Omental fat pad (tissue), 4 donors: ENCODE measurements around the gene LRWD1. TPM values are rescaled to one million over a fixed set of nuclear protein-coding genes. Genes with fewer than 3 reads are reported as not detected.

Source experiments
- ATAC-seq: fragments of 150-250 bp; one replicate; pipeline ENCODE4 v1.9.1; 2016; ENCODE audit warnings: mild to moderate bottlenecking, moderate library complexity; ENCODE audit not compliant: low FRiP score
- DNase-seq: peaks from one replicate; pipeline ENCODE4 v3.0.0-alpha.2; 2019; ENCODE audit warnings: low spot score
- total RNA-seq, 4 donors: library from RNA; depleted of rRNA; stranded (reverse); fragments of >200 nt; gene quantifications; one replicate each; pipeline ENCODE4 v1.1.0, GENCODE V29; 2016
- TF ChIP-seq, protein P1 (sequence below), 3 donors: fragments of 450-650 bp; IDR thresholded peaks; one replicate each; pipeline ENCODE4 v1.5.1; 2016 to 2017; ENCODE audit warnings: antibody characterized with exemption in 3 of 3, mild to moderate bottlenecking in 3 of 3, moderate library complexity in 2 of 3

Gene LRWD1
- 10 to 100 TPM in 3 of 4 donors, 1 to 10 TPM in 1; 9.8 to 19.3 (median 11.4) TPM for total RNA-seq

- TF ChIP-seq, protein P1, sequence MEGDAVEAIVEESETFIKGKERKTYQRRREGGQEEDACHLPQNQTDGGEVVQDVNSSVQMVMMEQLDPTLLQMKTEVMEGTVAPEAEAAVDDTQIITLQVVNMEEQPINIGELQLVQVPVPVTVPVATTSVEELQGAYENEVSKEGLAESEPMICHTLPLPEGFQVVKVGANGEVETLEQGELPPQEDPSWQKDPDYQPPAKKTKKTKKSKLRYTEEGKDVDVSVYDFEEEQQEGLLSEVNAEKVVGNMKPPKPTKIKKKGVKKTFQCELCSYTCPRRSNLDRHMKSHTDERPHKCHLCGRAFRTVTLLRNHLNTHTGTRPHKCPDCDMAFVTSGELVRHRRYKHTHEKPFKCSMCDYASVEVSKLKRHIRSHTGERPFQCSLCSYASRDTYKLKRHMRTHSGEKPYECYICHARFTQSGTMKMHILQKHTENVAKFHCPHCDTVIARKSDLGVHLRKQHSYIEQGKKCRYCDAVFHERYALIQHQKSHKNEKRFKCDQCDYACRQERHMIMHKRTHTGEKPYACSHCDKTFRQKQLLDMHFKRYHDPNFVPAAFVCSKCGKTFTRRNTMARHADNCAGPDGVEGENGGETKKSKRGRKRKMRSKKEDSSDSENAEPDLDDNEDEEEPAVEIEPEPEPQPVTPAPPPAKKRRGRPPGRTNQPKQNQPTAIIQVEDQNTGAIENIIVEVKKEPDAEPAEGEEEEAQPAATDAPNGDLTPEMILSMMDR (IDR thresholded peaks at IDR 0.05), result no peak
Observed at GRCh38 chr7:102464577-102465280, at the start of gene LRWD1, which contains the start of gene ALKBH4. Gene LRWD1 (plus strand): TSS chr7:102464984. CDS start chr7:102465081, 97 bp downstream. Gene ALKBH4 (minus strand): TSS chr7:102464863. CDS start chr7:102464836, 27 bp downstream.

GRCh38 chr7:102415685-102416225 is 49.0 kb upstream of the LRWD1 start:
- TF ChIP-seq, protein P1 (IDR thresholded peaks at IDR 0.05), result no peak
- ATAC-seq (no peak), DNase-seq (no peak)

More at GRCh38 chr7:102464577-102465280, at the start of gene LRWD1, which contains the start of gene ALKBH4:
- ATAC-seq (peak; percentile 88), DNase-seq (peak; percentile 79)

- ATAC-seq (no peak), DNase-seq (no peak)
- TF ChIP-seq, protein P1 (IDR thresholded peaks at IDR 0.05), result no peak
Observed at GRCh38 chr7:102416406-102416805, 48.4 kb upstream of the LRWD1 start.

DNA sequence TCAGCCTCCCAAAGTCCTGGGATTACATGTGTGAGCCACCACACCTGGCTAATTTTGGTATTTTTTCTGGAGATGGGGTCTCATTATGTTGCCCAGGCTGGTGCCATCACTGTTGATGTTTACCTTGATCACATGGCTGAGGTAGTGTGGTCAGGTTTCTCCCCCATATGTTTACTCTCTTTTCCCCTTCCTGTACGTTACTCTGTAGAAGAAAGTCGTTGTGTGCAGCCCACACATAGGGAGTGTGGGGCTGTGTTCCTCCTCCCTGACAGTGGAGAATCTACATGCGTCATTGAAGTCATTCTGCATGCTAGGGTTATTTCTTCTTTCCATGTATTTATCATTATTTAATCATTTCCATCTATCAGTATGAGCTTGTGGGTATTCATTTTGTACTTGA is 47.7 kb upstream of the LRWD1 start:
- TF ChIP-seq, protein P1 (IDR thresholded peaks at IDR 0.05), result no peak
- DNase-seq, result no peak
- ATAC-seq, result no peak

- TF ChIP-seq, protein P1 (IDR thresholded peaks at IDR 0.05), result no peak
- ATAC-seq (no peak), DNase-seq (no peak)
Observed at GRCh38 chr7:102418592-102418991, 46.2 kb upstream of the LRWD1 start.

DNA sequence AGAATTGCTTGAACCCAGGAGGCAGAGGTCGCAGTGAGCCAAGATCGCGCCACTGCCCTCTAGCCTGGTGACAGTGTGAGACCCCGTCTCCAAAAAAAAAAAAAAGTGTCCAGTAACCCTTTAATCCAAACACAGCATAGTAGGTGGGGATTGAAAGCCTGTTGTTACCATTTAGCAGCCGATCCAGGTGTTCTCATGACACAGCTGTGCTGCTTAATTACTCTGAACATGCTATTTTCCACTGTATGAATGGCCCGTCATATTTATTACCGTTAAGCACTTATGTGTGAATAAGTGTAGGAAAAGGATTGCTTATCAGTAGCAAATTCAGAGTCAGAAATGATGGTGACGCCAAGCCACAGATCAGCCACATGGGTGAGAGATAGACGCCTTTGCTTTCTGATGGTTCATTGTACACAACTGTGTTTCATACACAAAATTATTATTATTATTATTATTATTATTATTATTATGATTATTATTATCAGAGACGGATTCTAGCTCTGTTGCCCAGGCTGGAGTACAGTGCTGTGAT is 43.0 kb upstream of the LRWD1 start:
- TF ChIP-seq, protein P1 (IDR thresholded peaks at IDR 0.05), result no peak
- no peak for DNase-seq
- ATAC-seq, result no peak
